GM12878 (cell line): ENCODE measurements around the gene SCTR.

Experiments
- CREB1 ChIP-seq: IDR thresholded peaks from 2 replicates; pipeline ENCODE4 v1.6.1; 2012; ENCODE audit warnings: low read depth, mild to moderate bottlenecking, inconsistent platforms
- TF ChIP-seq, protein P1 (sequence below): fragments of 450-650 bp; IDR thresholded peaks from 2 replicates; pipeline ENCODE4 v1.6.1; 2014; ENCODE audit warnings: mild to moderate bottlenecking

DNA sequence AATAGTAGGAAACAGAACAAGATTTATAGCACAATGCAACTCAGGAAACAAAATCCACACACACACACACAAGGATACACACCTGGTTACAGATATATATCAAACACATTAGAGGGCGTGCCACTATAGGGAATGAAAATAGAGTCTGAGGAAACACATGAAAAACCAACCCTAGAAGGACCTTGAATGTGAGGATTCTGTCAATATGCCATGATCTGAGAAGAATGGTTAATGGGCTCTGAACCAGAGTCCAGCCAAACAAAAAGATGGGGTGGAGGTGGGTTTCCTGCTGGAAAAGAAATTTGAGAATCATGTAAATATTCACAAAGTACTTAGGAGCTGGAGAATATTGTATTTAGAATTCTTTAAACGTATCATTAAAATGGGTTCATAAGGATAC lies 100.5 kb downstream of the SCTR start:
- TF ChIP-seq CREB1: no peak
- TF ChIP-seq, protein P1, sequence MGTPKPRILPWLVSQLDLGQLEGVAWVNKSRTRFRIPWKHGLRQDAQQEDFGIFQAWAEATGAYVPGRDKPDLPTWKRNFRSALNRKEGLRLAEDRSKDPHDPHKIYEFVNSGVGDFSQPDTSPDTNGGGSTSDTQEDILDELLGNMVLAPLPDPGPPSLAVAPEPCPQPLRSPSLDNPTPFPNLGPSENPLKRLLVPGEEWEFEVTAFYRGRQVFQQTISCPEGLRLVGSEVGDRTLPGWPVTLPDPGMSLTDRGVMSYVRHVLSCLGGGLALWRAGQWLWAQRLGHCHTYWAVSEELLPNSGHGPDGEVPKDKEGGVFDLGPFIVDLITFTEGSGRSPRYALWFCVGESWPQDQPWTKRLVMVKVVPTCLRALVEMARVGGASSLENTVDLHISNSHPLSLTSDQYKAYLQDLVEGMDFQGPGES: no peak
